ENCODE measurements around the gene CNTN1.

CNTN1 gene

GRCh38 chr12:40970320-40970907, 278.2 kb downstream of the CNTN1 start:
- no peak for DNase-seq (ENCODE audit: low read depth)

- DNase-seq (ENCODE audit: low read depth), result no peak
Observed at GRCh38 chr12:40971911-40972310, 279.7 kb downstream of the CNTN1 start.

- DNase-seq (ENCODE audit: low read depth), result no peak
Observed at GRCh38 chr12:40976546-40976945, 284.3 kb downstream of the CNTN1 start.

- no peak for DNase-seq (ENCODE audit: low read depth)
Observed at GRCh38 chr12:40980427-40980961, 288.3 kb downstream of the CNTN1 start.

GRCh38 chr12:40986001-40986400, 293.8 kb downstream of the CNTN1 start:
- DNase-seq (ENCODE audit: low read depth), result no peak

- no peak for DNase-seq (ENCODE audit: low read depth)
Observed at GRCh38 chr12:40988355-40988754, 296.1 kb downstream of the CNTN1 start.

GRCh38 chr12:40988824-40989223, 296.6 kb downstream of the CNTN1 start:
- DNase-seq (ENCODE audit: low read depth), result no peak

GRCh38 chr12:40989785-40990184, 297.5 kb downstream of the CNTN1 start:
- DNase-seq (ENCODE audit: low read depth), result no peak

- DNase-seq (ENCODE audit: low read depth), result no peak
Observed at GRCh38 chr12:40992158-40992557, 299.9 kb downstream of the CNTN1 start.

- no peak for DNase-seq (ENCODE audit: low read depth)
Observed at GRCh38 chr12:40992674-40993073, 300.4 kb downstream of the CNTN1 start.

GRCh38 chr12:40993158-40993557, 300.9 kb downstream of the CNTN1 start:
- DNase-seq (ENCODE audit: low read depth), result no peak

- no peak for DNase-seq (ENCODE audit: low read depth)
Observed at GRCh38 chr12:40996091-40996490, 303.9 kb downstream of the CNTN1 start.

GRCh38 chr12:40999210-40999609, 307.0 kb downstream of the CNTN1 start:
- no peak for DNase-seq (ENCODE audit: low read depth)

GRCh38 chr12:41008472-41008871, 316.2 kb downstream of the CNTN1 start:
- no peak for DNase-seq (ENCODE audit: low read depth)

- no peak for DNase-seq (ENCODE audit: low read depth)
Observed at GRCh38 chr12:41011939-41012338, 319.7 kb downstream of the CNTN1 start.

GRCh38 chr12:41013881-41014642, 321.8 kb downstream of the CNTN1 start:
- no peak for DNase-seq (ENCODE audit: low read depth)

GRCh38 chr12:41014643-41015020, 322.4 kb downstream of the CNTN1 start:
- DNase-seq (ENCODE audit: low read depth), result no peak

- DNase-seq (ENCODE audit: low read depth), result no peak
Observed at GRCh38 chr12:41018010-41018409, 325.8 kb downstream of the CNTN1 start.

GRCh38 chr12:41019461-41019860, 327.2 kb downstream of the CNTN1 start:
- DNase-seq (ENCODE audit: low read depth), result no peak

GRCh38 chr12:41023836-41024235, 331.6 kb downstream of the CNTN1 start:
- DNase-seq (ENCODE audit: low read depth), result no peak

GRCh38 chr12:41026151-41026550, 333.9 kb downstream of the CNTN1 start:
- no peak for DNase-seq (ENCODE audit: low read depth)

- DNase-seq (ENCODE audit: low read depth), result no peak
Observed at GRCh38 chr12:41032386-41032785, 340.1 kb downstream of the CNTN1 start.

- DNase-seq (ENCODE audit: low read depth), result no peak
Observed at GRCh38 chr12:41034686-41035085, 342.4 kb downstream of the CNTN1 start.

GRCh38 chr12:41039461-41039860, 347.2 kb downstream of the CNTN1 start:
- DNase-seq (ENCODE audit: low read depth), result no peak

Data from stimulated activated CD8-positive, alpha-beta memory T cell treated with anti-CD3 and anti-CD28 coated beads, Interleukin-12 subunit alpha, Interleukin-12 subunit beta, amount 100 ng/mL, for 1 hour (primary cell).